HG03175 (cell line): ENCODE data around the gene GSTM3.
"Not testable (repeated sequence)": the region's sequence is repeated elsewhere in the genome, so short reads cannot be mapped to it uniquely, and the experiment has no call there.

Experiments used
- ATAC-seq: cut with Tn5 transposase; IDR thresholded peaks from one replicate; pipeline ENCODE4 v1.9.1; 2021; ENCODE audit warnings: mild to moderate bottlenecking, moderate library complexity; ENCODE audit not compliant: unreplicated experiment

GSTM3 gene

DNA sequence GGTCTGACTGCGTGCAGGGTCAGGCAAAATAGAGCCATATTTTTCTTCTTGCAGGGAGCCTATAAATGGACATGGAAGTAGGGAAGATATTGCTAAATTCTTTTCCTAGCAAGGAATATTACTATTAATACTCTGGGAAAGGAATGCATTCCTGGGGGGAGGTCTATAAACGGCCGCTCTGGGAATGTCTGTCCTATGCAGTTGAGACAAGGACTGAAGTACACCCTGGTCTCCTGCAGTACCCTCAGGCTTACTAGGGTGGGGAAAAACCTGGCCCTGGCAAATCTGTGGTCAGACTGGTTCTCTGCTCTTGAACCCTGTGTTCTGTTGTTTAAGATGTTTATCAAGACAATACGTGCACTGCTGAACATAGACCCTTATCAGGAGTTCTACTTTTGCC, 31.9 kb downstream of the GSTM3 start:
- not testable (repeated sequence) for ATAC-seq

GRCh38 chr1:109705411-109705810, 35.4 kb downstream of the GSTM3 start:
- ATAC-seq: no peak

GRCh38 chr1:109704173-109704572, 36.7 kb downstream of the GSTM3 start:
- ATAC-seq: no peak

DNA sequence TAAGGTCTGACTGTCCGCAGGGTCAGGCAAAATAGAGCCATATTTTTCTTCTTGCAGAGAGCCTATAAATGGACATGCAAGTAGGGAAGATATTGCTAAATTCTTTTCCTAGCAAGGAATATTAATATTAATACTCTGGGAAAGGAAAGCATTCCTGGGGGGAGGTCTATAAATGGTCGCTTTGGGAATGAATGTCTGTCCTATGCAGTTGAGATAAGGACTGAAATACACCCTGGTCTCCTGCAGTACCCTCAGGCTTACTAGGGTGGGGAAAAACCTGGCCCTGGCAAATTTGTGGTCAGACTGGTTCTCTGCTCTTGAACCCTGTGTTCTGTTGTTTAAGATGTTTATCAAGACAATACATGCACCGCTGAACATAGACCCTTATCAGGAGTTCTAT, 37.9 kb downstream of the GSTM3 start:
- not testable (repeated sequence) for ATAC-seq

GRCh38 chr1:109697861-109698260, 43.0 kb downstream of the GSTM3 start:
- ATAC-seq: not testable (repeated sequence)

DNA sequence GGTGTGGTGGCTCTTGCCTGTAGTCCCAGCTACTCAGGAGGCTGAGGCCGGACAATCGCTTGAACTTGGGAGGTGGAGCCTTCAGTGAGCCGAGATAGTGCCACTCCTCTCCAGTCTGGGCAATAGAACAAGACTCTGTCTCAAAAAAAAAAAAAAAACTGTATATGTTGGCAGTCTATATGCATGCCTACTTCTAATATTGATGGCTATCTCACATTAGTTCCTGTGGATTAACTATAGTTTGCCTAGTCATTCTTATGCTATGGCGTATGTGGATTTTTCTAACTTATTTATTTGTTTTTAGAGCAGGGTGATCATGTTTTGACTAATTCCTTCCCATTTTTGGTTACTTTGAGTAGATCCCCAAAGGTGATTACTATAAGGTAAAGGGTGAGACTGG, 43.8 kb downstream of the GSTM3 start:
- ATAC-seq: no peak

GRCh38 chr1:109695138-109695537, 45.7 kb downstream of the GSTM3 start:
- ATAC-seq: not testable (repeated sequence)

- not testable (repeated sequence) for ATAC-seq
Measured at GRCh38 chr1:109694400-109694799, 46.4 kb downstream of the GSTM3 start.

DNA sequence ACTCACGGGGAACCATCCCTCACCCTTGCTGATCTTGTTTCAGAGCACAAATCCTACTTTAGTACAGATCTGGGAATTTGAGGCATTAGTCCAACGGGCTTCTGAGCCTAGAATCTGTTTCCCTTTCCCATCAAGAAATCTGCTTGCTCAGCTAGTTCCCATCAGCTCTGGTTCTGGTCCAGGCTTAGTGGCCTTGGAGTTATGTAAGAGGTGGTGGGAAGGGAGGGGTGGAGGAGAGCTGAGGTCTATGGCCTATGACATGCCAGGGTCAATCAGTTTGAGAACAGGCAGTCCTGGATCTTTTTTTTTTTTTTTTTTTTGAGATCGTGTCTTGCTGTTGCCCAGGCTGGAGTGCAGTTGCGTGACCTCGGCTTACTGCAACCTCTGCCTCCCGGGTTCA, 49.1 kb downstream of the GSTM3 start:
- ATAC-seq: no peak

- no peak for ATAC-seq
Measured at GRCh38 chr1:109689844-109690405, 50.9 kb downstream of the GSTM3 start.

DNA sequence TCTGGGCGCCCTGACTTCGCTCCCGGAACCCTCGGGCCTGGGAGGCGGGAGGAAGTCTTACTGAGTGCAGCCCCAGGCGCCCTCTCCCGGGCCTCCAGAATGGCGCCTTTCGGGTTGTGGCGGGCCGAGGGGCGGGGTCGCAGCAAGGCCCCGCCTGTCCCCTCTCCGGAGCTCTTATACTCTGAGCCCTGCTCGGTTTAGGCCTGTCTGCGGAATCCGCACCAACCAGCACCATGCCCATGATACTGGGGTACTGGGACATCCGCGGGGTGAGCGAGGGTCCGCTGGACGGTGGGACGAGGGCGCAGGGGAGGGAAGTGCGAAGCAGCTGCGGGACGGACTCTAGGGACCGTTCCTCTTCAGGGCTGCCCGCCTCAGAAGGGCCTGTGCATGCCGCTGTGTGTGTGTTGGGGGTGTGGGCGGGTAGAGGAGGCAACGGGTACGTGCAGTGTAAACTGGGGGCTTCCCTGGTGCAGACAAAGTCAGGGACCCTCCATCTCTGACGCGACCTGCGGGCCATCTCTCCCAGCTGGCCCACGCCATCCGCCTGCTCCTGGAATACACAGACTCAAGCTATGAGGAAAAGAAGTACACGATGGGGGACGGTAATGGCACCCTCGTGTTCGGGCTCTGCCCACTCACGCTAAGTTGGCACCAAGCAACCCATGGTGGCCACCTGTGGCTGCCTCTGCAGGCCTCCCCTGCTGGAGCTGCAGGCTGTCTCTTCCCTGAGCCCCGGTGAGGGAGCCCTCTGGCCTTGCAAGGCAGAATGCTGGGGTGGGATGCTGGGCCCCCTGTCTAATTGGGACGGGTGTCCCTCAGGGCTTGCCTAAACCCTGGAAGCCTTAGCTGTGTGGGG, 53.0 kb downstream of the GSTM3 start, which contains the start of gene GSTM1:
Gene GSTM1, plus strand, starts transcription at position 177 of the 859 bp plus-strand sequence. Its CDS starts 57 bp downstream, at position 234.
- ATAC-seq: peak; percentile 89

- ATAC-seq: not testable (repeated sequence)
Measured at GRCh38 chr1:109687109-109687508, 53.7 kb downstream of the GSTM3 start.

- not testable (repeated sequence) for ATAC-seq
Measured at GRCh38 chr1:109685890-109686289, 54.9 kb downstream of the GSTM3 start.

DNA sequence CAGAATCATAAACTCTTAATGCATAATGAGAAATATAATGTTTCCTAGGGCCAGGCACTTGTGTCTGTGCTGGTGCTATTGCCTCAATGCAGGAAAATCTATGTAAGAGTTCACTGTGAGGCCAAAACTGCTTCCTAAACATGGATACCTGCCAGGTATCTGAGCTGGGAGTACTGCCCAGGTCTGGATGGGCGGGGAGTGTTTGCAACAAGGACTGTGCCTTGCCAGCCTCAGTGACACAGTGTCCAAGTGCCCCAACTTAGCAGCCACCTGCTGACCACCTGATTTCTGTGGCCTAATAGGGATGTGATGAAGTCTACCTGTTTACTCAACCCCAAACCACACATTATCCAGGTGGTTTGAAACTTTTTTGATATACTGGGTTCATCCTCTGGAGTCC, 55.4 kb downstream of the GSTM3 start:
- ATAC-seq: not testable (repeated sequence)

DNA sequence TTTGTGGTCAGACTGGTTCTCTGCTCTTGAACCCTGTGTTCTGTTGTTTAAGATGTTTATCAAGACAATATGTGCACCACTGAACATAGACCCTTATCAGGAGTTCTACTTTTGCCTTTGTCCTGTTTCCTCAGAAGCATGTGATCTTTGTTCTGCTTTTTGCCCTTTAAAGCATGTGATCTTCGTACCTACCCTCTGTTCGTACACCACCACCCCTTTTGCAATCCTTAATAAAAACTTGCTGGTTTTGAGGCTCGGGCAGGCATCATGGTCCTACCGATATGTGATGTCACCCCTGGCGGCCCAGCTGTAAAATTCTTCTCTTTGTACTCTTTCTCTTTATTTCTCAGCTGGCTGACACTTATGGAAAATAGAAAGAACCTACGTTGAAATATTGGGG, 56.1 kb downstream of the GSTM3 start:
- not testable (repeated sequence) for ATAC-seq
